HepG2 (cell line): ENCODE results near the gene OBP2B. TPM values are rescaled to one million over a fixed set of nuclear protein-coding genes. Genes with fewer than 3 reads are reported as not detected.

Source experiments
- ATAC-seq: fragments of 200-7000 bp; cut with Tn5 transposase; 3 replicates; pipeline ENCODE4 v1.9.1; 2020; ENCODE audit warnings: mild to moderate bottlenecking, moderate library complexity
- BruUV-seq: library from RNA; stranded (reverse); fragments of 400-500 nt; replicated peaks from 2 replicates; lab custom pipeline; 2021; lab: Mats Ljungman, UMichigan
- CTCF ChIA-PET: fragments of 300-600 bp; formaldehyde crosslinking; extraction: SDS; loops from one replicate; lab custom pipeline; 2021; ENCODE audit warnings: low total read pairs, inconsistent platforms, low intra/inter-chr PET ratio; lab: Yijun Ruan, JAX
- POLR2A ChIA-PET: fragments of 350-600 bp; sonication (Branson Sonifier 250); formaldehyde crosslinking; loops from one replicate; lab custom pipeline; 2020; ENCODE audit warnings: antibody characterized with exemption, inconsistent platforms; lab: Yijun Ruan, JAX
- DNase-seq: peaks from one replicate; pipeline ENCODE4 v3.0.0-alpha.2; 2015; ENCODE audit warnings: low spot score
- FAIRE-seq: peaks from 3 replicates; lab custom pipeline; 2011; peaks lifted over from hg19 to GRCh38; lab: Jason Lieb, UNC
- H2AFZ ChIP-seq: one replicate; pipeline ENCODE4 v1.6.1; 2011; ENCODE audit warnings: low read length, inconsistent platforms
- H3K27ac ChIP-seq: fragments of 300-600 bp; 3 replicates; pipeline ENCODE4 v1.8.0; 2011; ENCODE audit warnings: mixed run types, mild to moderate bottlenecking, mixed read lengths, low read length, inconsistent platforms; ENCODE audit not compliant: insufficient read depth; ENCODE audit errors: extremely low read length
- H3K27me3 ChIP-seq, 2 experiments: fragments of 200-600 bp in 1 of 2; 2 replicates in 1 of 2; 3 replicates in 1 of 2; pipeline versions ENCODE4 v1.6.0 to v1.8.0; 2011; ENCODE audit warnings: low read length in 2 of 2, mild to moderate bottlenecking in 2 of 2, moderate library complexity in 2 of 2, inconsistent platforms in 1 of 2; ENCODE audit not compliant: insufficient read depth in 2 of 2, control insufficient read depth in 1 of 2
- H3K36me3 ChIP-seq, 2 experiments: fragments of 200-600 bp in 1 of 2; replicated peaks in 1 of 2; 2 replicates in 1 of 2; 3 replicates in 1 of 2; pipeline versions ENCODE4 v1.5.1 to v1.8.0; 2011; ENCODE audit warnings: low read length in 2 of 2, inconsistent platforms in 1 of 2; ENCODE audit not compliant: insufficient read depth in 2 of 2, control insufficient read depth in 1 of 2
- H3K4me1 ChIP-seq: 2 replicates; pipeline ENCODE4 v1.5.1; 2012; ENCODE audit warnings: low read length, inconsistent platforms; ENCODE audit not compliant: insufficient read depth
- H3K4me2 ChIP-seq: 2 replicates; pipeline ENCODE4 v1.6.0; 2011; ENCODE audit warnings: low read depth, low read length, inconsistent platforms
- H3K4me3 ChIP-seq, 3 experiments: fragments of 200-600 bp in 1 of 3; sonication (generic), shearing (Covaris generic) in 1 of 3; replicated peaks in 1 of 3; 2 replicates each; pipeline ENCODE4 v1.5.1; 2011 to 2016; ENCODE audit warnings: low read length in 3 of 3, inconsistent platforms in 2 of 3, low read depth in 2 of 3, mild to moderate bottlenecking in 2 of 3, control low read depth in 1 of 3, mixed read lengths in 1 of 3; ENCODE audit not compliant: insufficient read depth in 1 of 3
- H3K79me2 ChIP-seq: one replicate; pipeline ENCODE4 v1.6.1; 2011; ENCODE audit warnings: low read length, inconsistent platforms; ENCODE audit not compliant: insufficient read depth
- H3K9ac ChIP-seq: 2 replicates; pipeline ENCODE4 v1.6.0; 2011; ENCODE audit warnings: mild to moderate bottlenecking, low read depth, low read length, inconsistent platforms; ENCODE audit not compliant: insufficient read depth
- H3K9me3 ChIP-seq: 2 replicates; pipeline ENCODE4 v1.5.1; 2012; ENCODE audit warnings: mild to moderate bottlenecking, low read length
- H4K20me1 ChIP-seq: 2 replicates; pipeline ENCODE4 v1.6.0; 2011; ENCODE audit warnings: inconsistent platforms, mild to moderate bottlenecking, low read length, moderate library complexity; ENCODE audit not compliant: insufficient read depth
- FOXP4 ChIP-seq: sonication (generic); formaldehyde crosslinking; IDR thresholded peaks from 2 replicates; pipeline ENCODE4 v1.4.0; 2020; ENCODE audit warnings: missing genetic modification reagents
- JUNB ChIP-seq: sonication (generic); formaldehyde crosslinking; IDR thresholded peaks from 2 replicates; pipeline ENCODE4 v1.8.0; 2022; ENCODE audit warnings: missing genetic modification reagents, mild to moderate bottlenecking, borderline replicate concordance
- ZBTB3 ChIP-seq: sonication (generic); formaldehyde crosslinking; IDR thresholded peaks from 2 replicates; pipeline ENCODE4 v1.4.0; 2020; ENCODE audit warnings: low read depth, mild to moderate bottlenecking, moderate library complexity, missing genetic modification reagents, borderline replicate concordance
- WGBS: methylation state at CpG from one replicate; pipeline ENCODE4 v1.1.6; 2017; ENCODE audit warnings: low lambda C conversion rate; 5-methylcytosine and 5-hydroxymethylcytosine counted together
- in situ Hi-C: cut with HindIII; loops from 2 replicates; pipeline ENCODE4 v1.10.0; 2017; ENCODE audit warnings: low pct_unique_long_range_greater_than_20kb; ENCODE audit not compliant: extremely low pct_ligation_motif_present
- intact Hi-C: fragments of 100-400 bp; cut with micrococcal nuclease; formaldehyde crosslinking; loops from one replicate; pipeline ENCODE4 v1.10.0; 2022; ENCODE audit not compliant: unreplicated experiment
- polyA plus RNA-seq, 8 experiments: library from polyadenylated mRNA; depleted of rRNA in 3 of 8; stranded (reverse) in 7 of 8; unstranded in 1 of 8; fragments of >200 nt; fragmentation: Illumina TruSeq in 4 of 8; extraction: Trizol in 4 of 8; gene quantifications; 2 replicates each; pipeline versions ENCODE4 v1.2.1 to v1.2.3, GENCODE V29; 2011 to 2016; ENCODE audit warnings: low read depth in 4 of 8, missing spikeins in 1 of 8, mixed read lengths in 1 of 8; ENCODE audit not compliant: insufficient read depth in 1 of 8
- total RNA-seq, 5 experiments: library from RNA; depleted of rRNA; stranded (reverse); fragments of >200 nt; fragmentation: Illumina TruSeq; extraction: Trizol; gene quantifications; 2 replicates each; pipeline ENCODE4 v1.2.3, GENCODE V29; 2016; ENCODE audit warnings: low read depth in 1 of 5

The OBP2B gene
- total and polyA plus RNA-seq, 2 of the 13 experiments (the other 11 are each of a cell fraction or from before 2014, with no cell fraction given): not detected

GRCh38 chr9:133239533-133240090 is 30.6 kb upstream of the OBP2B start:
- CTCF ChIA-PET: no interaction called here
- no peak overlapping the region for H3K9ac ChIP-seq
- H3K4me3 ChIP-seq: peak overlapping the region in 1 of 3 experiments; percentile 69; a peak in 1 of 6 replicates
- ATAC-seq (no peak), DNase-seq (no peak), FAIRE-seq (no peak)
- in situ Hi-C loops: loop anchor here (10.0 kb wide), 1 partner anchor 85 kb away; no protein-coding TSS in a partner anchor
- H3K9me3 ChIP-seq: no peaks in the 10 kb centered on the region
- peaks cover 2 to 8% of the 10 kb centered on the region in 2 experiments; a peak in 2 of 5 replicates for H3K27me3 ChIP-seq
- whole genome bisulfite sequencing: 65% methylated on average over 9 of the region's 18 CpGs
- TF ChIP-seq JUNB: 0 out of 2 replicates have a peak, but pooled peaks have one; percentile 12
- no peak for TF ChIP-seq ZBTB3 (CRISPR knock-in tag)
- TF ChIP-seq FOXP4 (CRISPR knock-in tag): 0 out of 2 replicates have a peak, but pooled peaks have one; percentile 6
- no peak overlapping the region for H3K27ac ChIP-seq
- intact Hi-C loops: no loop called here
- POLR2A ChIA-PET: interaction anchor here (1.2 kb wide), 1 partner anchor 221 kb away, joined by 3 read pairs; no protein-coding TSS in a partner anchor
- no peaks in the 10 kb centered on the region for H3K36me3 ChIP-seq
- no TSS peak for BruUV-seq
- H4K20me1 ChIP-seq: no peaks in the 10 kb centered on the region
- H2AFZ ChIP-seq: no peak overlapping the region
- no peaks in the 10 kb centered on the region for H3K79me2 ChIP-seq
- H3K4me1 ChIP-seq: peaks cover 33% of the 10 kb centered on the region
- peak overlapping the region; percentile 83; the same call in 1 of the 2 replicates for H3K4me2 ChIP-seq
